ENCODE results near the gene SEC11A. TPM values are rescaled to one million over a fixed set of nuclear protein-coding genes. Genes with fewer than 3 reads are reported as not detected.

Gene SEC11A
- total RNA-seq = 192 and 236 TPM in 2 replicates

DNA sequence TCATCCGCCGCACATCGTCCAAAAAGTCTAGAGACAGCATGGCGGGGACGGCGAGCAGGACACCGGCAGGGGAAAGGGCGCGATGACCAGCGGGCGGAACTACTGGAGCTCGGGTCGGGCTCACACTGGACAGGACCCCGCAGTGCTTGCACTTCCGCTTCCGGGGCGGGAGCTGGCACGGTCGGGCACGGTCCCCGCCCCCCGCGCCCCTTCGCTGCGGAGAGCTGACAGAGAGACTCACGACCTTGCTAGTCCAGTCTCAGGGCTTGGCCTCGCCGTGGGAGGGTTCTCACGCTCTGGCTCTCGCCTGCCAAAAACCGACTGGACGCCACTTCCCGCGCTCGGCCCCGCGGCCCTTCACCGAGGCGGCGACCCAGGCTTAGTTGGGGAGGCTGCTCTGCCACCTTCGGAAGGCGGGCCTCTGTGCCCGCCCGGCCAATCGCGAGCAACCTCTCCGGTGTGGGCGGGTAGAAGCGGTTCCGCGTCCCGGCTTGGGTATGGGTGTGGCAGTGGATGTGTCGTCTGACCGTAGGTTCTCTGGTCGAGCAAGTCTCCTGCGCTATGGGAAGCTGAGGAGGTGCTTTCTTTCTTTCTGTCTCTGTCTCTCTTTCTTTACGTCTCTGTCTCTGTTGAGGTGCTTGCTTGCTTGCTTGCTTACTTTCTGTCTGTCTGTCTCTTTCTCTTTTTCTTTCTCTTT, at the start of gene SEC11A:
TSS of gene SEC11A (minus strand) at position 104 of the 697 bp plus-strand sequence. CDS start at position 40, 64 bp downstream.
- TF ChIP-seq, protein P1, sequence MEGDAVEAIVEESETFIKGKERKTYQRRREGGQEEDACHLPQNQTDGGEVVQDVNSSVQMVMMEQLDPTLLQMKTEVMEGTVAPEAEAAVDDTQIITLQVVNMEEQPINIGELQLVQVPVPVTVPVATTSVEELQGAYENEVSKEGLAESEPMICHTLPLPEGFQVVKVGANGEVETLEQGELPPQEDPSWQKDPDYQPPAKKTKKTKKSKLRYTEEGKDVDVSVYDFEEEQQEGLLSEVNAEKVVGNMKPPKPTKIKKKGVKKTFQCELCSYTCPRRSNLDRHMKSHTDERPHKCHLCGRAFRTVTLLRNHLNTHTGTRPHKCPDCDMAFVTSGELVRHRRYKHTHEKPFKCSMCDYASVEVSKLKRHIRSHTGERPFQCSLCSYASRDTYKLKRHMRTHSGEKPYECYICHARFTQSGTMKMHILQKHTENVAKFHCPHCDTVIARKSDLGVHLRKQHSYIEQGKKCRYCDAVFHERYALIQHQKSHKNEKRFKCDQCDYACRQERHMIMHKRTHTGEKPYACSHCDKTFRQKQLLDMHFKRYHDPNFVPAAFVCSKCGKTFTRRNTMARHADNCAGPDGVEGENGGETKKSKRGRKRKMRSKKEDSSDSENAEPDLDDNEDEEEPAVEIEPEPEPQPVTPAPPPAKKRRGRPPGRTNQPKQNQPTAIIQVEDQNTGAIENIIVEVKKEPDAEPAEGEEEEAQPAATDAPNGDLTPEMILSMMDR (conservative IDR thresholded peaks at IDR 0.05; ENCODE audit: low read depth, low read length) = no peak
- H3K4me3 ChIP-seq (ENCODE audit: low read depth, low read length) = peak within 1 kb of the TSS; percentile 95
- peak; percentile 74 for DNase-seq (ENCODE audit: low read depth)

DNA sequence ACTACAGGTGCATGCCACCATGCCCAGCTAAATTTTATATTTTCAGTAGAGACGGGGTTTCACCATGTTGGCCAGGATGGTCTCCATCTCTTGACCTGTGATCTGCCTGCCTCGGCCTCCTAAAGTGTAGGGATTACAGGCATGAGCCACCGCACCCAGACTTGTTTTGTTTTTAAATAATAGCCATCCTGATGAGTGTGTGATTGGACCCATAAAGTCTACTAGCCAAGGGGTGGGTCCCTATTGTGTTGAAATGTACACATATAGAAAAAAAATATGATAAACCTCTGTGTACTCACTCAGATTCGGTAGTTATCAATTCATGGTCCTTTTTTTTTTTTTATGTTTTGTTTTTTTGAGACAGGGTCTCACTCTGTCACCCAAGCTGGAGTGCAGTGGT, 49.7 kb upstream of the SEC11A start:
- no peak overlapping the region for H3K4me3 ChIP-seq (ENCODE audit: low read depth, low read length)
- TF ChIP-seq, protein P1 (conservative IDR thresholded peaks at IDR 0.05; ENCODE audit: low read depth, low read length) = no peak
- no peak for DNase-seq (ENCODE audit: low read depth)

DNA sequence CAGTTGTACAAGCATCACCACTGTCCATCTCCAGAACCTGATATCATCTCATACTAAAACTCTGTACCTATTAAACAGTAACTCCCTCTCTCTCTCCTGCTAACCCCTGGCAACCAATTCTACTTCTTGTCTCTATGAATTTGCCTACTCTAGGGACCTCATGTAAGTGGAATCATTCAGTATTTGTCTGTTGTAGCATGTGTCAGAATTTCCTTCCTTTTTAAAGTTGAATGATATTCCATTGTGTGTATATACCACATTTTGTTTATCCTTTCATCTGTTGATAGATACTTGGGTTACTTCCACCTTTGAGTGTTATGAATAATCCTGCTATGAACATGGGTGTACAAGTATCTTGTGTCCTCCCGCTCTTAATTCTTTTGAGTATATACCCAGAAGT, 49.0 kb upstream of the SEC11A start:
- DNase-seq (ENCODE audit: low read depth) = no peak
- no peak overlapping the region for H3K4me3 ChIP-seq (ENCODE audit: low read depth, low read length)
- TF ChIP-seq, protein P1 (conservative IDR thresholded peaks at IDR 0.05; ENCODE audit: low read depth, low read length) = no peak

- no peak for DNase-seq (ENCODE audit: low read depth)
- H3K4me3 ChIP-seq (ENCODE audit: low read depth, low read length) = no peak overlapping the region
- TF ChIP-seq, protein P1 (conservative IDR thresholded peaks at IDR 0.05; ENCODE audit: low read depth, low read length) = no peak
Measured at GRCh38 chr15:84764585-84764984, 48.6 kb upstream of the SEC11A start.

DNA sequence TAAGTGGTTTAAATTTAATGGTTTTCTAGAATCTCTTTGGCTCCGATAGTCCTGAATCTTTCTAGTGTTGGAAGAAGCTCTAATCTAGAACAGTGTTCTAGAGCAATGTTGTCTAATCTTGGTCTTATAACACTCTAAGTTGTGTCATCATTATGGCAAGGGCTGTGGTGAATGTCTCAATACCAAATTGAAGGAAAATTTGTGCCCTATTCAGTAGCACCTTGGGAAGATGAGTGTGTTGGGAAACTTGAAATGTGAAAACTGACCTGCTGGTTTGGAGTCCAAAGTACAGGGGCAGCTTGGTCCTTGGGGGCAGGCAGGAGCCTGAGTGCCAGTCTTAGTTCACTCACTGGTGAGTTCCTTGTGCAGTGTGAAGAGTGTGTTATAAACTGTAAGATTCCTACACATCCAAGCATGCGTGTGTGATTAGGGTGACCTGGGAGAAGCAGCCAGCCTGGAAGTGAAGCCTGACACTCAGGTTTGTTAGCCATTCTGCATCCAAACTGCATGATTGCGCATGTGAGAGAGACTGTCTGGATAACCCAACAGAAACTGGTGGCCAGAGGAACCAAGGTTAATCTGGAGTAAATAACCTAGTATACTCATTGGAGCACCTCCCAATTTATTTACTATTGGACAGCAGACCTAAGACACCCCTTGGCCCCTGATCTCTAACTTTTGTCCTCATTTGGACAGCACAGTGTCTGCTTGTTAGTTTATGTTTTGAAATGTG, 47.1 kb upstream of the SEC11A start:
- no peak overlapping the region for H3K4me3 ChIP-seq (ENCODE audit: low read depth, low read length)
- no peak for DNase-seq (ENCODE audit: low read depth)
- TF ChIP-seq, protein P1 (conservative IDR thresholded peaks at IDR 0.05; ENCODE audit: low read depth, low read length) = no peak

- DNase-seq (ENCODE audit: low read depth) = no peak
Measured at GRCh38 chr15:84761607-84762131, 45.7 kb upstream of the SEC11A start.

More at GRCh38 chr15:84761607-84762131, 45.7 kb upstream of the SEC11A start:
- TF ChIP-seq, protein P1 (conservative IDR thresholded peaks at IDR 0.05; ENCODE audit: low read depth, low read length) = no peak
- H3K4me3 ChIP-seq (ENCODE audit: low read depth, low read length) = no peak overlapping the region

Measured in epithelial cell of proximal tubule (primary cell).